Natural killer cell (primary cell): Measurements from ENCODE around the gene TAAR8. TPM values are rescaled to one million over a fixed set of nuclear protein-coding genes. Genes with fewer than 3 reads are reported as not detected.
"Not testable (repeated sequence)": the region's sequence is repeated elsewhere in the genome, so short reads cannot be mapped to it uniquely, and the experiment has no call there.

Experiments
- ATAC-seq, 3 donors: fragments of 150-1000 bp in 2 of 3; fragments of 200-7000 bp in 1 of 3; cut with Tn5 transposase; 1 replicate in 1 of 3; 2 replicates in 2 of 3; pipeline ENCODE4 v1.10.0; 2021; ENCODE audit warnings: mild to moderate bottlenecking in 2 of 3, moderate library complexity in 2 of 3
- DNase-seq, 2 donors: peaks; one replicate each; pipeline versions ENCODE4 v3.0.0 to v3.0.0-alpha.2; 2013 to 2021; ENCODE audit warnings: mixed read lengths in 1 of 2
- H3K27ac ChIP-seq: one replicate; pipeline ENCODE4 v1.5.1; 2013; ENCODE audit warnings: mild to moderate bottlenecking, low read length
- H3K27me3 ChIP-seq: one replicate; pipeline ENCODE4 v1.6.1; 2013; ENCODE audit warnings: low read length; ENCODE audit not compliant: control insufficient read depth, insufficient read depth
- H3K36me3 ChIP-seq: one replicate; pipeline ENCODE4 v1.6.1; 2013; ENCODE audit warnings: low read length; ENCODE audit not compliant: control insufficient read depth, insufficient read depth
- H3K4me1 ChIP-seq: one replicate; pipeline ENCODE4 v1.6.1; 2013; ENCODE audit warnings: low read length; ENCODE audit not compliant: control insufficient read depth, insufficient read depth
- H3K4me3 ChIP-seq: one replicate; pipeline ENCODE4 v1.5.1; 2013; ENCODE audit warnings: low read length
- H3K9me3 ChIP-seq: one replicate; pipeline ENCODE4 v1.6.1; 2013; ENCODE audit warnings: low read length; ENCODE audit not compliant: control insufficient read depth, insufficient read depth
- H3K27ac Mint-ChIP-seq, 2 donors: one replicate each; pipeline ENCODE4 v1.8.0; 2022; ENCODE audit warnings: mild to moderate bottlenecking in 2 of 2, mixed read lengths in 2 of 2, moderate library complexity in 1 of 2
- H3K27me3 Mint-ChIP-seq, 2 donors: one replicate each; pipeline ENCODE4 v1.8.0; 2022; ENCODE audit warnings: low read depth in 2 of 2, mixed read lengths in 2 of 2
- H3K36me3 Mint-ChIP-seq: one replicate; pipeline ENCODE4 v1.8.0; 2022; ENCODE audit warnings: mixed read lengths
- H3K4me1 Mint-ChIP-seq, 2 donors: one replicate each; pipeline ENCODE4 v1.8.0; 2022; ENCODE audit warnings: mixed read lengths in 2 of 2
- H3K4me3 Mint-ChIP-seq: one replicate; pipeline ENCODE4 v1.8.0; 2022; ENCODE audit warnings: mild to moderate bottlenecking, moderate library complexity, mixed read lengths
- H3K9me3 Mint-ChIP-seq, 2 donors: one replicate each; pipeline ENCODE4 v1.8.0; 2022; ENCODE audit warnings: mixed read lengths in 2 of 2
- WGBS: methylation state at CpG from one replicate; pipeline ENCODE4 v1.1.7; 2013; ENCODE audit warnings: missing lambda C conversion rate; ENCODE audit not compliant: insufficient coverage; 5-methylcytosine and 5-hydroxymethylcytosine counted together
- intact Hi-C: fragments of 100-400 bp; cut with micrococcal nuclease; formaldehyde crosslinking; loops from one replicate; pipeline ENCODE4 v1.14.2; 2022
- total RNA-seq, 4 donors: library from RNA; stranded (reverse); fragments of 120-200 nt in 1 of 4; gene quantifications; one replicate each; pipeline versions ENCODE4 v1.2.3 to v1.2.4, GENCODE V29; 2013 to 2022
- TF ChIP-seq, protein P1 (sequence below): fragments of 200-600 bp; IDR thresholded peaks from one replicate; pipeline ENCODE4 v1.8.0; 2022; ENCODE audit warnings: antibody characterized with exemption

TAAR8 gene
- total RNA-seq, 3 donors from 2014 or later (not counting 1 experiment from before 2014, with no cell fraction given): not detected

DNA sequence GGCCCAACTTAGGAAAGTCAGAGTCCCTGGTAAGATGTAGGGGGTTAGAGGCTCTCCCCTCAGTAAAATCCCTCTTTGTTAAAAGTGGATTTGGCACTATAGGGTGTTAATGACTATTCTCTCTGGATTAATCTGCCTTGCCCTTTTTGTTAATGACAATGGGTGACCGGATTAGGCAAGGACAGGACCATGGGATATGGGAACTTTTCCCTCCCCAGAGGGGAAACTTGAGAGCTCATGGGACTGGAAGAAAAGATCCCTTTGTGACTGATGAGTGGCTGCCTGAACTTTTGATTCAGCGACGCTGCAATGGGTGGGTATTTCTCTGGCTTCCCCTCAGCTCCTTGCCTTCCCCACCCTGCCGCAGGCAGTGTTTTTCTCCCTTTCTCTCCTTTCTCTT is 26.6 kb upstream of the TAAR8 start:
- Histone ChIP-seq H3K36me3 (no peaks in the 10 kb centered on the region), H3K27ac (no peak overlapping the region), H3K9me3 (no peaks in the 10 kb centered on the region), H3K27me3 (peaks cover 4% of the 10 kb centered on the region), H3K4me1 (peaks cover 2% of the 10 kb centered on the region), H3K4me3 (no peak overlapping the region)
- peaks cover 31 to 48% of the 10 kb centered on the region in 2 donors for H3K27me3 Mint-ChIP-seq
- no peak overlapping the region for H3K4me3 Mint-ChIP-seq
- TF ChIP-seq, protein P1, sequence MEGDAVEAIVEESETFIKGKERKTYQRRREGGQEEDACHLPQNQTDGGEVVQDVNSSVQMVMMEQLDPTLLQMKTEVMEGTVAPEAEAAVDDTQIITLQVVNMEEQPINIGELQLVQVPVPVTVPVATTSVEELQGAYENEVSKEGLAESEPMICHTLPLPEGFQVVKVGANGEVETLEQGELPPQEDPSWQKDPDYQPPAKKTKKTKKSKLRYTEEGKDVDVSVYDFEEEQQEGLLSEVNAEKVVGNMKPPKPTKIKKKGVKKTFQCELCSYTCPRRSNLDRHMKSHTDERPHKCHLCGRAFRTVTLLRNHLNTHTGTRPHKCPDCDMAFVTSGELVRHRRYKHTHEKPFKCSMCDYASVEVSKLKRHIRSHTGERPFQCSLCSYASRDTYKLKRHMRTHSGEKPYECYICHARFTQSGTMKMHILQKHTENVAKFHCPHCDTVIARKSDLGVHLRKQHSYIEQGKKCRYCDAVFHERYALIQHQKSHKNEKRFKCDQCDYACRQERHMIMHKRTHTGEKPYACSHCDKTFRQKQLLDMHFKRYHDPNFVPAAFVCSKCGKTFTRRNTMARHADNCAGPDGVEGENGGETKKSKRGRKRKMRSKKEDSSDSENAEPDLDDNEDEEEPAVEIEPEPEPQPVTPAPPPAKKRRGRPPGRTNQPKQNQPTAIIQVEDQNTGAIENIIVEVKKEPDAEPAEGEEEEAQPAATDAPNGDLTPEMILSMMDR: no peak
- no peaks in the 10 kb centered on the region for H3K4me1 Mint-ChIP-seq
- no peaks in the 10 kb centered on the region for H3K9me3 Mint-ChIP-seq
- no peak for DNase-seq
- no peak overlapping the region for H3K27ac Mint-ChIP-seq
- ATAC-seq: no peak
- H3K36me3 Mint-ChIP-seq: no peaks in the 10 kb centered on the region
- WGBS: 72% methylated on average over 4 of the region's 4 CpGs
- intact Hi-C loops: no loop called here

DNA sequence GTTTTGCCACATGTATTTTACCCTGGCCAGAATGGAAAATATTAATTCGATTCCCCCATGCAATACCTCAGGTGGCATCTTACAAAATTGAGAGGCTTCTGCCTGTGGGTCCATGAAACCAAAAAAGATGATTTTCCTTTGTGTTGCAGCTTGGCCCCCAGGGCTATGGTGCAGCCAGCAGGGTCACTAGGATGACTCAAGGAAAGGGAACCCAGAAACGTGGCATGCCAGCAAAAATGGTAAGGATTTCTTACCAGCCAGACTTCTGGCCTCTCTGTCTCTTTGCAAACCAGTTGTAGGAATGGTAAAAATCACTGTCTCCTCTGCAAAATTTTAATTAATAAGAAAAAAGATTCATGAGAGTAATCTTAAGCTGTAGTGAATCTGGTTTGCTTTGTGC is 26.0 kb upstream of the TAAR8 start:
- Histone ChIP-seq H3K36me3 (no peaks in the 10 kb centered on the region), H3K4me3 (no peak overlapping the region), H3K27me3 (peaks cover 4% of the 10 kb centered on the region), H3K4me1 (peaks cover 2% of the 10 kb centered on the region), H3K9me3 (no peaks in the 10 kb centered on the region), H3K27ac (no peak overlapping the region)
- ATAC-seq (no peak), DNase-seq (no peak)
- H3K4me1 Mint-ChIP-seq: no peaks in the 10 kb centered on the region
- no peak overlapping the region for H3K4me3 Mint-ChIP-seq
- H3K9me3 Mint-ChIP-seq: no peaks in the 10 kb centered on the region
- H3K27ac Mint-ChIP-seq: no peak overlapping the region
- no peaks in the 10 kb centered on the region for H3K36me3 Mint-ChIP-seq
- TF ChIP-seq, protein P1: no peak
- intact Hi-C loops: no loop called here
- H3K27me3 Mint-ChIP-seq: peaks cover 30 to 46% of the 10 kb centered on the region in 2 donors
- 73% methylated on average over 2 of the region's 2 CpGs for WGBS

DNA sequence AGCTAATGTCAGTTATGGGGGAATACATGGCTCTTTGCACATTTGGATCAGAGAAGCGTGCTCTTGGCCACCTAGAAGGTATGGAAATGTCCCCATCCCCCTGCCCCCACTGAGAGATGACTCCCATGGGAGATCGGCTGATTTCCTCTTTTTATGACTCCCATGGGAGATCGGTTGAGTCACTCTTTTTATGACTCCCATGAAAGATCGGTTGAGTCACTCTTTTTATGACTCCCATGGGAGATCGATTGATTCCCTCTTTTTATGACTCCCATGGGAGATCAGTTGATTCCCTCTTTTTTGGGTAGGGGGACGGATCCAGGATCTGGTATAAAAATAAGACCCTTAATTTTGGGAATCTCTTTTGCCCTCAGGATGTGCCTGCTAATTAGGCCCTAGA is 24.7 kb upstream of the TAAR8 start:
- Histone ChIP-seq H3K27me3 (peaks cover 2% of the 10 kb centered on the region), H3K36me3 (no peaks in the 10 kb centered on the region), H3K27ac (no peak overlapping the region), H3K4me3 (no peak overlapping the region), H3K9me3 (no peaks in the 10 kb centered on the region), H3K4me1 (peaks cover 2% of the 10 kb centered on the region)
- H3K9me3 Mint-ChIP-seq: no peaks in the 10 kb centered on the region
- H3K4me3 Mint-ChIP-seq: no peak overlapping the region
- H3K27me3 Mint-ChIP-seq: peaks cover 27 to 34% of the 10 kb centered on the region in 2 donors
- DNase-seq (no peak), ATAC-seq (no peak)
- no peaks in the 10 kb centered on the region for H3K4me1 Mint-ChIP-seq
- WGBS: 86% methylated on average over 5 of the region's 6 CpGs
- H3K36me3 Mint-ChIP-seq: no peaks in the 10 kb centered on the region
- TF ChIP-seq, protein P1: no peak
- intact Hi-C loops: no loop called here
- H3K27ac Mint-ChIP-seq: no peak overlapping the region

DNA sequence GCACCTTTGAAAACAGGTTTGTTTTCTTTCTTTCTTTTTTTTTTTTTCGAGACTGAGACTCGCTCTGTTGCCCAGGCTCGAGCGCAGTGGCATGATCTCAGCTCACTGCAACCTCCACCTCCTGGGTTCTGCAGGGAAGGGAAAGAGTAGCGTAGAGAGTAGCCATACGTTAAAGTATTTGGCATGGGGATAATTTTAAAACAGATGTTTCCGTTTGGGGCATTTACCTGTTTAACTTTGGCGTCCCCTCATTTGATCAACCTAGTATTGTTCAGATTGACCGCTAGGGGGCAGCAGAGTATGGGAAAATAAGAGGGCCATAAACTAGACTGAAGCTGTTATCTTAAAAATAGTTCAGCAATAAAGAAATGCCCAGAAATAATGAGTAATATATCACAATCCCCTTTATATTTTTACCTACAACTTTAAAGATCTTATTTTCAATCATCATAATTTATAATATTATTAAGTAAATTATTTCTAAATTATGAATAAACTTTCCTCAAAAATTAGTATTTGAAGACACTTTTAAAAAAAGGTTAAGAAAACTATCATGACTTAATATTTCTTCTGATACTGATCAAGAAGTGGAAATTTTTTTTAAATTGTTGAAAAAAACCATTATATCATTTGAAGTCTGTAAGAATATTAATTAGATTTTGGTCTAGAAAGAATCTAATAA is 22.0 kb upstream of the TAAR8 start:
- peaks cover 7% of the 10 kb centered on the region for H3K36me3 Mint-ChIP-seq
- Histone ChIP-seq H3K4me3 (no peak overlapping the region), H3K36me3 (no peaks in the 10 kb centered on the region), H3K4me1 (peaks cover 2% of the 10 kb centered on the region), H3K9me3 (no peaks in the 10 kb centered on the region), H3K27me3 (peaks cover 2% of the 10 kb centered on the region), H3K27ac (no peak overlapping the region)
- TF ChIP-seq, protein P1: peak; percentile 93
- H3K4me3 Mint-ChIP-seq: no peak overlapping the region
- ATAC-seq: peak; percentile 76 to 89 (median 84)
- no peaks in the 10 kb centered on the region for H3K4me1 Mint-ChIP-seq
- peaks cover 0 to 3% of the 10 kb centered on the region in 2 donors for H3K9me3 Mint-ChIP-seq
- H3K27ac Mint-ChIP-seq: no peak overlapping the region
- WGBS: 11% methylated on average over 7 of the region's 9 CpGs
- intact Hi-C loops: loop anchor here (1.0 to 5.0 kb wide), 5 partner anchors 238 to 1386 kb away; partner anchors contain the start of gene SLC18B1
- peaks cover 14 to 18% of the 10 kb centered on the region in 2 donors for H3K27me3 Mint-ChIP-seq
- peak; percentile 40 to 85 for DNase-seq

DNA sequence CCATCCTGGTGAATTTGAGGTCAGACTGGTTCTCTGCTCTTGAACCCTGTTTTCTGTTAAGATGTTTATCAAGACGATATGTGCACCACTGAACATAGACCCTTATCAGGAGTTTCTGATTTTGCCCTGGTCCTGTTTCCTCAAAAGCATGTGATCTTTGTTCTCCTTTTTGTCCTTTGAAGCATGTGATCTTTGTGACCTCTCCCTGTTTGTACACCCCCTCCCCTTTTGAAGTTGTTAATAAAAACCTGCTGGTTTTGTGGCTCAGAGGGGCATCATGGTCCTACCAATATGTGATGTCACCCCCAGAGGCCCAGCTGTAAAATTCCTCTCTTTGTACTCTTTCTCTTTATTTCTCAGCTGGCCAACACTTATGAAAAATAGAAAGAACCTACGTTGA is 17.9 kb upstream of the TAAR8 start:
- H3K27me3 ChIP-seq, H3K27ac ChIP-seq, H3K4me3 ChIP-seq, H3K9me3 ChIP-seq, H3K4me1 Mint-ChIP-seq, H3K36me3 Mint-ChIP-seq, H3K36me3 ChIP-seq, H3K4me3 Mint-ChIP-seq, H3K27ac Mint-ChIP-seq, ATAC-seq, H3K9me3 Mint-ChIP-seq, DNase-seq, H3K4me1 ChIP-seq: not testable (repeated sequence)
- intact Hi-C loops: loop anchor here (5.0 kb wide), 1 partner anchor 1018 kb away; no protein-coding TSS in a partner anchor
- H3K27me3 Mint-ChIP-seq: peaks cover 25 to 35% of the 10 kb centered on the region in 2 donors
- 81% methylated on average over 1 of the region's 2 CpGs for whole genome bisulfite sequencing
